Neuronal stem cell (in vitro differentiated cells): ENCODE data around the gene KRTAP21-2.

Source experiments
- DNase-seq: peaks from one replicate; pipeline ENCODE4 v3.0.0-alpha.2; 2013; ENCODE audit warnings: low spot score
- H2AFZ ChIP-seq: one replicate; pipeline ENCODE4 v1.6.1; 2013; ENCODE audit warnings: mild to moderate bottlenecking, low read length, inconsistent platforms
- H2AK5ac ChIP-seq: 2 replicates; pipeline ENCODE4 v1.6.1; 2013; ENCODE audit warnings: low read depth, mild to moderate bottlenecking, inconsistent platforms, low read length, moderate library complexity, mixed read lengths
- H2BK120ac ChIP-seq: 2 replicates; pipeline ENCODE4 v1.6.1; 2013; ENCODE audit warnings: low read depth, mild to moderate bottlenecking, inconsistent platforms, low read length, moderate library complexity, mixed read lengths
- H2BK12ac ChIP-seq: one replicate; pipeline ENCODE4 v1.6.1; 2013; ENCODE audit warnings: low read length, inconsistent platforms
- H2BK15ac ChIP-seq: 2 replicates; pipeline ENCODE4 v1.6.1; 2013; ENCODE audit warnings: mild to moderate bottlenecking, low read length, inconsistent platforms, mixed read lengths
- H2BK5ac ChIP-seq: one replicate; pipeline ENCODE4 v1.6.1; 2013; ENCODE audit warnings: inconsistent platforms, mild to moderate bottlenecking, low read length, moderate library complexity
- H3K14ac ChIP-seq: one replicate; pipeline ENCODE4 v1.6.1; 2013; ENCODE audit warnings: low read length, inconsistent platforms
- H3K18ac ChIP-seq: 2 replicates; pipeline ENCODE4 v1.6.1; 2013; ENCODE audit warnings: low read length, inconsistent platforms
- H3K23ac ChIP-seq: 2 replicates; pipeline ENCODE4 v1.6.1; 2013; ENCODE audit warnings: low read depth, mild to moderate bottlenecking, mixed read lengths, low read length, inconsistent platforms; ENCODE audit not compliant: poor library complexity
- H3K27ac ChIP-seq: replicated peaks from 3 replicates; pipeline ENCODE4 v1.5.1; 2013; ENCODE audit warnings: low read length, inconsistent platforms
- H3K27me3 ChIP-seq, 3 experiments: 2 replicates each; pipeline ENCODE4 v1.6.1; 2013; ENCODE audit warnings: low read length in 3 of 3, mild to moderate bottlenecking in 2 of 3, inconsistent platforms in 1 of 3, low read depth in 1 of 3, mixed read lengths in 1 of 3, moderate library complexity in 1 of 3; ENCODE audit not compliant: control insufficient read depth in 3 of 3, insufficient read depth in 3 of 3
- H3K36me3 ChIP-seq, 2 donors: replicated peaks in 1 of 2; 2 replicates each; pipeline ENCODE4 v1.6.1; 2013; ENCODE audit warnings: low read length in 2 of 2; ENCODE audit not compliant: control insufficient read depth in 2 of 2, insufficient read depth in 2 of 2
- H3K4ac ChIP-seq: 2 replicates; pipeline ENCODE4 v1.6.1; 2013; ENCODE audit warnings: inconsistent platforms, mild to moderate bottlenecking, low read length, moderate library complexity
- H3K4me1 ChIP-seq, 2 donors: 1 replicate in 1 of 2; 2 replicates in 1 of 2; pipeline ENCODE4 v1.6.1; 2013; ENCODE audit warnings: low read length in 2 of 2, low read depth in 1 of 2; ENCODE audit not compliant: control insufficient read depth in 2 of 2, insufficient read depth in 1 of 2
- H3K4me2 ChIP-seq: one replicate; pipeline ENCODE4 v1.6.1; 2013; ENCODE audit warnings: mild to moderate bottlenecking, low read length, inconsistent platforms; ENCODE audit not compliant: insufficient read depth, poor library complexity, severe bottlenecking
- H3K4me3 ChIP-seq, 2 donors: 2 replicates each; pipeline ENCODE4 v1.5.1; 2013; ENCODE audit warnings: low read length in 2 of 2, mild to moderate bottlenecking in 2 of 2, inconsistent platforms in 1 of 2, moderate library complexity in 1 of 2
- H3K79me1 ChIP-seq: one replicate; pipeline ENCODE4 v1.6.1; 2013; ENCODE audit warnings: low read depth, mild to moderate bottlenecking, inconsistent platforms, low read length, moderate library complexity
- H3K9ac ChIP-seq: one replicate; pipeline ENCODE4 v1.6.1; 2013; ENCODE audit warnings: mild to moderate bottlenecking, low read depth, low read length, inconsistent platforms; ENCODE audit not compliant: poor library complexity
- H3K9me3 ChIP-seq, 2 donors: replicated peaks in 1 of 2; 2 replicates each; pipeline versions ENCODE3 to v1.6.1; 2013; ENCODE audit warnings: low read length in 2 of 2, mild to moderate bottlenecking in 2 of 2, inconsistent platforms in 1 of 2, low read depth in 1 of 2, mixed read lengths in 1 of 2, moderate library complexity in 1 of 2; ENCODE audit not compliant: control insufficient read depth in 2 of 2, insufficient read depth in 1 of 2
- H4K8ac ChIP-seq: one replicate; pipeline ENCODE4 v1.6.1; 2013; ENCODE audit warnings: low read depth, mild to moderate bottlenecking, inconsistent platforms, low read length, moderate library complexity
- H4K91ac ChIP-seq: one replicate; pipeline ENCODE4 v1.6.1; 2013; ENCODE audit warnings: low read length, low read depth, mild to moderate bottlenecking, inconsistent platforms; ENCODE audit not compliant: poor library complexity
- WGBS, 2 donors: extraction: QIAGEN DNeasy Blood & Tissue Kit; methylation state at CpG; one replicate each; pipeline ENCODE4 v1.1.7; 2013; ENCODE audit warnings: missing lambda C conversion rate in 2 of 2, mixed read lengths in 1 of 2; ENCODE audit not compliant: insufficient read length in 2 of 2, insufficient replicate concordance in 1 of 2; ENCODE audit errors: extremely low coverage in 2 of 2; 5-methylcytosine and 5-hydroxymethylcytosine counted together

KRTAP21-2 gene

GRCh38 chr21:30733026-30733425, 14.0 kb downstream of the KRTAP21-2 start:
- Histone ChIP-seq H2BK5ac (no peak overlapping the region), H3K4ac (no peak overlapping the region), H3K9ac (no peak overlapping the region), H3K4me1 (no peaks in the 10 kb centered on the region), H3K27ac (no peak overlapping the region), H2BK120ac (no peak overlapping the region), H2BK12ac (no peak overlapping the region), H3K23ac (no peak overlapping the region), H3K27me3 (no peaks in the 10 kb centered on the region), H2BK15ac (no peak overlapping the region), H3K18ac (no peak overlapping the region), H2AK5ac (no peak overlapping the region), H4K91ac (no peak overlapping the region), H3K79me1 (no peaks in the 10 kb centered on the region), H4K8ac (no peak overlapping the region), H3K9me3 (no peaks in the 10 kb centered on the region), H3K4me2 (no peak overlapping the region), H3K36me3 (no peaks in the 10 kb centered on the region), H2AFZ (no peak overlapping the region), H3K14ac (no peak overlapping the region), H3K4me3 (no peak overlapping the region)
- no peak for DNase-seq
- no CpG with 5 or more reads among the region's 1 CpG for WGBS, 2 donors

- Histone ChIP-seq H3K4me2 (no peak overlapping the region), H3K4me1 (no peaks in the 10 kb centered on the region), H3K4me3 (no peak overlapping the region), H3K4ac (no peak overlapping the region), H3K79me1 (no peaks in the 10 kb centered on the region), H3K14ac (no peak overlapping the region), H4K91ac (no peak overlapping the region), H3K36me3 (no peaks in the 10 kb centered on the region), H3K27me3 (no peaks in the 10 kb centered on the region), H3K9ac (no peak overlapping the region), H2AK5ac (no peak overlapping the region), H2BK12ac (no peak overlapping the region), H2BK15ac (no peak overlapping the region), H2BK120ac (no peak overlapping the region), H2AFZ (no peak overlapping the region), H3K23ac (no peak overlapping the region), H2BK5ac (no peak overlapping the region), H3K18ac (no peak overlapping the region), H3K27ac (no peak overlapping the region), H4K8ac (no peak overlapping the region), H3K9me3 (no peaks in the 10 kb centered on the region)
- no peak for DNase-seq
- WGBS, 2 donors: no CpG with 5 or more reads among the region's 1 CpG
These were observed 20.3 kb downstream of the KRTAP21-2 start for GRCh38 chr21:30726726-30727125.

GRCh38 chr21:30719401-30719800, 27.7 kb downstream of the KRTAP21-2 start:
- Histone ChIP-seq H3K36me3 (no peaks in the 10 kb centered on the region), H2BK12ac (no peak overlapping the region), H2BK15ac (no peak overlapping the region), H2AFZ (no peak overlapping the region), H3K4me3 (no peak overlapping the region), H3K14ac (no peak overlapping the region), H2BK5ac (no peak overlapping the region), H3K79me1 (no peaks in the 10 kb centered on the region), H3K18ac (no peak overlapping the region), H4K8ac (no peak overlapping the region), H2BK120ac (no peak overlapping the region), H3K27me3 (no peaks in the 10 kb centered on the region), H3K9me3 (no peaks in the 10 kb centered on the region), H3K23ac (no peak overlapping the region), H3K4ac (no peak overlapping the region), H2AK5ac (no peak overlapping the region), H3K4me1 (no peaks in the 10 kb centered on the region), H4K91ac (no peak overlapping the region), H3K4me2 (no peak overlapping the region), H3K9ac (no peak overlapping the region), H3K27ac (no peak overlapping the region)
- no CpG with 5 or more reads among the region's 1 CpG for WGBS, 2 donors
- no peak for DNase-seq

GRCh38 chr21:30718239-30718909, 28.7 kb downstream of the KRTAP21-2 start, which contains the start of gene KRTAP21-3:
TSS of gene KRTAP21-3 (minus strand) at chr21:30718777. CDS start at chr21:30718759, 18 bp downstream.
- Histone ChIP-seq H3K14ac (no peak within 1 kb of the TSS), H3K4me3 (no peak within 1 kb of the TSS), H3K4ac (no peak within 1 kb of the TSS), H3K4me2 (no peak within 1 kb of the TSS), H2BK15ac (no peak within 1 kb of the TSS), H3K27me3 (no peaks in the 10 kb centered on the region), H3K18ac (no peak within 1 kb of the TSS), H3K79me1 (no peaks in the 10 kb centered on the region), H2BK5ac (no peak within 1 kb of the TSS), H2AK5ac (no peak within 1 kb of the TSS), H4K91ac (no peak within 1 kb of the TSS), H3K9me3 (no peaks in the 10 kb centered on the region), H3K9ac (no peak within 1 kb of the TSS), H3K27ac (no peak within 1 kb of the TSS), H2BK12ac (no peak within 1 kb of the TSS), H2BK120ac (no peak within 1 kb of the TSS), H2AFZ (no peak within 1 kb of the TSS), H3K23ac (no peak within 1 kb of the TSS), H4K8ac (no peak within 1 kb of the TSS), H3K4me1 (no peaks in the 10 kb centered on the region), H3K36me3 (no peaks in the 10 kb centered on the region)
- no peak for DNase-seq
- no CpG with 5 or more reads among the region's 3 CpGs for WGBS, 2 donors
